Amygdala (tissue), 56 donors: ENCODE data around the gene FPR3.

Experiments
- DNase-seq, 56 donors: peaks; one replicate each; lab custom pipeline; 2025; lab: John Stamatoyannopoulos, UW

FPR3 gene

GRCh38 chr19:51873097-51873496, 78.1 kb downstream of the FPR3 start:
- no peak for DNase-seq
